OCI-LY1 (cell line): ENCODE measurements around the gene ODAD3.

Experiments used
- CTCF ChIP-seq: fragments of 200-600 bp; sonication (generic), shearing (Covaris generic); IDR thresholded peaks from 2 replicates; pipeline ENCODE4 v1.5.1; 2017; ENCODE audit warnings: mild to moderate bottlenecking, antibody characterized with exemption, low read length, moderate library complexity, mixed read lengths
- EZH2 ChIP-seq: fragments of 200-600 bp; sonication (generic), shearing (Covaris generic); IDR thresholded peaks from 2 replicates; pipeline ENCODE4 v1.8.0; 2017; ENCODE audit warnings: borderline replicate concordance, mixed run types, mild to moderate bottlenecking, antibody characterized with exemption, low read length, moderate library complexity, mixed read lengths

GRCh38 chr19:11414544-11414943 is 20.4 kb downstream of the ODAD3 start:
- TF ChIP-seq CTCF (no peak), EZH2 (no peak)
